K562 (cell line): Measurements from ENCODE around the gene CEP162.

Experiments
- DPF2 ChIP-seq: fragments of 450-650 bp; IDR thresholded peaks from 2 replicates; pipeline ENCODE4 v1.6.1; 2016
- IRF2 ChIP-seq: sonication (generic); formaldehyde crosslinking; IDR thresholded peaks from 2 replicates; pipeline ENCODE4 v1.8.1; 2022; ENCODE audit warnings: mild to moderate bottlenecking, missing genetic modification reagents

GRCh38 chr6:84258866-84259265 lies 31.4 kb upstream of the CEP162 start:
- TF ChIP-seq IRF2 (CRISPR knock-in tag) (no peak), DPF2 (no peak)
